ENCODE measurements around the gene DLGAP1. TPM values are rescaled to one million over a fixed set of nuclear protein-coding genes. Genes with fewer than 3 reads are reported as not detected.
A peak's percentile ranks its signal among the peaks of the same experiment; 100 is the strongest.

Gene DLGAP1
- total RNA-seq, 1 donor from 2014 or later = 11.5 TPM

DNA sequence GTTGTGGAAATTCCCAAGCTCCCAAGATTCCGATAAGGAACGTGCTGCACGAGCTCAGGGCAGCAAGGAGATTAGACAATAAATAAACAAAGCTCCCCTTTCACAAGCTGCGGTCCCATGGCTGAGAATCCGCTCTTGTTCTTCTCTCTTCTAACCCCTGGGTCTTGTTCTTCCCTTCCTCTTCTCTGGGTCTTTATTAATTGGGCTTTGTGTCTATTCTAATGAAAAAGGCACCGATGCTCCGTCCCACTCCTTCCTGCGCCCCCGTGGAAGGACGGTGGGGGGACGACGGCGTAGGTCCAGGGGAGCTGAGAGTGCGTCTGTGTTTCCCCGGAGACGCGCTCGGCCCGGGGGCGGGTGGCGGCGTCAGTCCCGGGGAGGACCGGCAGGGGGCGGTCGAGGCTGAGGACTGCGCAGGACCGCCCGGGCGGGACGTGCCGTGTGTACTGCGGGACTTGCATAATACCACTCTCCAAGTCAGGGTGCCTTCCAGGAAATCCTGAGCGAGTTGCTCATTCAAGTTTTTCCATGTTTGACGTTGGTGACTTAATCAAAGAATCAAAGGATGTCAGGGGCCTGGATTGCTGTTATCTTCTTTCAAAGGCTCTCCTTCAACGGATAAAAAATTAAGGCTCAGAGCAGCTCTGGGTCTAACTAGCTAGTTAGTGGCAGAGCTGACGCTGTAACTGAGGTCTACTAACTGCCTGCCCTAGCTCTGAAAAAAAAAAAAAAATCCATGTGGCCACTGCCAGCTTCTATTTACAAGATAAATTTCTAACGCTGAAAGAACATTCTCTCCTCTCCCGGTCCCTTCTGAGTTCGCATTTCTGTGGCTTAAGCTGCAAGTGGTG is 683.8 kb downstream of the DLGAP1 start:
- TF ChIP-seq, protein P1, sequence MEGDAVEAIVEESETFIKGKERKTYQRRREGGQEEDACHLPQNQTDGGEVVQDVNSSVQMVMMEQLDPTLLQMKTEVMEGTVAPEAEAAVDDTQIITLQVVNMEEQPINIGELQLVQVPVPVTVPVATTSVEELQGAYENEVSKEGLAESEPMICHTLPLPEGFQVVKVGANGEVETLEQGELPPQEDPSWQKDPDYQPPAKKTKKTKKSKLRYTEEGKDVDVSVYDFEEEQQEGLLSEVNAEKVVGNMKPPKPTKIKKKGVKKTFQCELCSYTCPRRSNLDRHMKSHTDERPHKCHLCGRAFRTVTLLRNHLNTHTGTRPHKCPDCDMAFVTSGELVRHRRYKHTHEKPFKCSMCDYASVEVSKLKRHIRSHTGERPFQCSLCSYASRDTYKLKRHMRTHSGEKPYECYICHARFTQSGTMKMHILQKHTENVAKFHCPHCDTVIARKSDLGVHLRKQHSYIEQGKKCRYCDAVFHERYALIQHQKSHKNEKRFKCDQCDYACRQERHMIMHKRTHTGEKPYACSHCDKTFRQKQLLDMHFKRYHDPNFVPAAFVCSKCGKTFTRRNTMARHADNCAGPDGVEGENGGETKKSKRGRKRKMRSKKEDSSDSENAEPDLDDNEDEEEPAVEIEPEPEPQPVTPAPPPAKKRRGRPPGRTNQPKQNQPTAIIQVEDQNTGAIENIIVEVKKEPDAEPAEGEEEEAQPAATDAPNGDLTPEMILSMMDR (conservative IDR thresholded peaks at IDR 0.05) = peak; percentile 96
- Mint-ChIP-seq H3K4me1 (peaks cover 21% of the 10 kb centered on the region), H3K4me3 (peak overlapping the region; percentile 83), H3K27me3 (ENCODE audit: low read depth) (peaks cover under 1% of the 10 kb centered on the region), H3K9me3 (peaks cover 6% of the 10 kb centered on the region), H3K36me3 (ENCODE audit: low read depth) (peaks cover 2% of the 10 kb centered on the region), H3K27ac (ENCODE audit: unreplicated experiment) (peak overlapping the region; percentile 97)
- DNase-seq (ENCODE audit: low read depth, low spot score) = peak; percentile 96

DNA sequence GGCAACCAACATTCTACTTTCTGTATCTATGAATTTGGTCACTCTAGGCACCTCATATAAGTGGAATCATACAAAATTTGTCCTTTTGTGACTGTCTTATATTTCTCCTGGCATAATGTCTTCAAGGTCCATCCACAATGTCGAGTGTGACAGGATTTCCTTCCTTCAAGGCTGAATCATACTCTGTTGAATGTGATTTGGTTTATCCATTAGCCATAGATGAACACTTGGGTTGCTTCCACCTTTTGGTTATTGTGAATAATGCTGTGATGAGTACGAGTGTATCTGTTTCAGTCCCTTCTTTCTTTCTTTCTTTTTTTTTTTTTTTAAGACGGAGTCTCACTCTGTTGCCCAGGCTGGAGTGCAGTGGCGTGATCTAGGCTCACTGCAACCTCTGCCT is 693.8 kb downstream of the DLGAP1 start:
- no peak overlapping the region for H3K27ac Mint-ChIP-seq (ENCODE audit: unreplicated experiment)
- peaks cover 16% of the 10 kb centered on the region for H3K36me3 Mint-ChIP-seq (ENCODE audit: low read depth)
- peaks cover 15% of the 10 kb centered on the region for H3K9me3 Mint-ChIP-seq
- H3K4me3 Mint-ChIP-seq = no peak overlapping the region
- H3K27me3 Mint-ChIP-seq (ENCODE audit: low read depth) = no peaks in the 10 kb centered on the region
- TF ChIP-seq, protein P1 (conservative IDR thresholded peaks at IDR 0.05) = no peak
- peaks cover 9% of the 10 kb centered on the region for H3K4me1 Mint-ChIP-seq
- DNase-seq (ENCODE audit: low read depth, low spot score) = no peak

DNA sequence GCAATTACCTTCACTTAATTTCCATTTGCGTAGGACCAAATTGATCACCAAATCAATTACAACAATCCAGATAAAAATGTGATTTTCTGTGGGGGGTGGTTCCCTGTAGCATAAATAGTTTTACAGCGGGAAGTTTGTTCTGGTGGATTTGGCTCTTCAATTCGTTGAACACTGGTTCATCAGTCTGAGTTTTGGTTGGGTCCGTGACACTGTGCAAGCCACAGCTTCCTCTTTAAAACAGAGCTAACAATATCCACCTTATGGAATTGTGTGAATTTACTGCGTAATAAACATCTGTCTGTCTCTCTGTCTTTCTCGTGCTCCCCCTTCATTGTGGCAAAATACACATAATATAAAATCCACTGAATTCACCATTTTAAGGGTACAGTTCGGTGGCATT is 694.4 kb downstream of the DLGAP1 start:
- no peak overlapping the region for H3K4me3 Mint-ChIP-seq
- H3K27me3 Mint-ChIP-seq (ENCODE audit: low read depth) = no peaks in the 10 kb centered on the region
- no peak overlapping the region for H3K27ac Mint-ChIP-seq (ENCODE audit: unreplicated experiment)
- peaks cover 9% of the 10 kb centered on the region for H3K4me1 Mint-ChIP-seq
- TF ChIP-seq, protein P1 (conservative IDR thresholded peaks at IDR 0.05) = no peak
- DNase-seq (ENCODE audit: low read depth, low spot score) = no peak
- peaks cover 12% of the 10 kb centered on the region for H3K36me3 Mint-ChIP-seq (ENCODE audit: low read depth)
- H3K9me3 Mint-ChIP-seq = peaks cover 11% of the 10 kb centered on the region

- H3K27me3 Mint-ChIP-seq (ENCODE audit: low read depth) = no peaks in the 10 kb centered on the region
- peaks cover 7% of the 10 kb centered on the region for H3K9me3 Mint-ChIP-seq
- TF ChIP-seq, protein P1 (conservative IDR thresholded peaks at IDR 0.05) = no peak
- peaks cover 9% of the 10 kb centered on the region for H3K4me1 Mint-ChIP-seq
- no peak overlapping the region for H3K4me3 Mint-ChIP-seq
- peaks cover 11% of the 10 kb centered on the region for H3K36me3 Mint-ChIP-seq (ENCODE audit: low read depth)
- no peak overlapping the region for H3K27ac Mint-ChIP-seq (ENCODE audit: unreplicated experiment)
- no peak for DNase-seq (ENCODE audit: low read depth, low spot score)
Observed at GRCh38 chr18:3759099-3759498, 696.0 kb downstream of the DLGAP1 start.

DNA sequence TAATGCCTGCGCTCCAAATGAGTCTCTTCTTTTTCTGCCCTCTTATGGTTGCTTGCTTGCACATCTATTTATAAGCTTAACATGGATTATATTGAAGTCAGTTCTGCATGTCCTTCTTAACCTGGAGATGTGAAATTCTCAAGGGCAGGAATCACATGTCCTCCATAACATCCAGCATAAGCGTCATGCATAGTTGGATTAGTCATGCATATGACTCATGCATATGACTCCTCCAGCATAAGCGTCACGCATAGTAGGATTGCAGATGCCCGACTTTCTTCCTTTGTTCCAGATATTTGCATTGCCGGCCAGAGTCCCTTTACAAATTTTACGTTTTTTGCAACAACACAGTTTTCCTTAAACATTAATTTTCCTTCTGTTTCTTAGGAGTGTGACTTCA is 696.6 kb downstream of the DLGAP1 start:
- peaks cover 9% of the 10 kb centered on the region for H3K4me1 Mint-ChIP-seq
- H3K9me3 Mint-ChIP-seq = peaks cover 7% of the 10 kb centered on the region
- no peak overlapping the region for H3K4me3 Mint-ChIP-seq
- peaks cover 11% of the 10 kb centered on the region for H3K36me3 Mint-ChIP-seq (ENCODE audit: low read depth)
- TF ChIP-seq, protein P1 (conservative IDR thresholded peaks at IDR 0.05) = no peak
- H3K27me3 Mint-ChIP-seq (ENCODE audit: low read depth) = no peaks in the 10 kb centered on the region
- no peak for DNase-seq (ENCODE audit: low read depth, low spot score)
- no peak overlapping the region for H3K27ac Mint-ChIP-seq (ENCODE audit: unreplicated experiment)
